Psoas muscle (tissue), 8 donors: ENCODE data around the gene FLG. TPM values are rescaled to one million over a fixed set of nuclear protein-coding genes. Genes with fewer than 3 reads are reported as not detected.

Experiments used
- ATAC-seq, 4 donors: fragments of 200-7000 bp; cut with Tn5 transposase; one replicate each; pipeline ENCODE4 v1.9.1; 2020; ENCODE audit warnings: moderate library complexity in 3 of 4, mild to moderate bottlenecking in 2 of 4
- DNase-seq, 2 donors: peaks; one replicate each; pipeline ENCODE4 v3.0.0-alpha.2; 2020
- H3K27ac ChIP-seq: fragments of 200-600 bp; one replicate; pipeline ENCODE4 v1.8.0; 2022
- H3K27me3 ChIP-seq, 3 donors: fragments of 200-600 bp in 1 of 3; one replicate each; pipeline versions ENCODE4 v1.6.1 to v1.8.0; 2013 to 2022; ENCODE audit warnings: low read length in 2 of 3, mild to moderate bottlenecking in 2 of 3, moderate library complexity in 1 of 3; ENCODE audit not compliant: insufficient read depth in 3 of 3
- H3K36me3 ChIP-seq, 2 donors: fragments of 200-600 bp in 1 of 2; one replicate each; pipeline versions ENCODE4 v1.6.1 to v1.8.0; 2013 to 2022; ENCODE audit warnings: low read depth in 1 of 2, mild to moderate bottlenecking in 1 of 2, moderate library complexity in 1 of 2; ENCODE audit not compliant: insufficient read depth in 1 of 2
- H3K4me1 ChIP-seq: fragments of 200-600 bp; one replicate; pipeline ENCODE4 v1.8.0; 2022
- H3K4me3 ChIP-seq: fragments of 200-600 bp; one replicate; pipeline ENCODE4 v1.8.0; 2022; ENCODE audit warnings: mild to moderate bottlenecking
- H3K9me3 ChIP-seq: fragments of 200-600 bp; one replicate; pipeline ENCODE4 v1.8.0; 2022
- WGBS, 3 donors: extraction: QIAGEN DNeasy Blood & Tissue Kit; methylation state at CpG; one replicate each; pipeline versions ENCODE4 v1.1.6 to v1.1.7; 2013; 5-methylcytosine and 5-hydroxymethylcytosine counted together
- intact Hi-C, 2 donors: fragments of 100-400 bp; cut with DNase I; formaldehyde crosslinking; loops; one replicate each; pipeline versions ENCODE4 v1.11.0 to v1.14.2; 2022
- polyA plus RNA-seq, 3 donors: library from polyadenylated mRNA; stranded (reverse); fragments of 200-250 nt; gene quantifications; one replicate each; pipeline ENCODE4 v1.2.3, GENCODE V29; 2013
- total RNA-seq, 4 donors: library from RNA; stranded (reverse); fragmentation: NEBNext Ultra II Directional in 2 of 4; extraction: Animal tissue kit (Norgen Biotek cat#: 25700) in 2 of 4; gene quantifications; one replicate each; pipeline versions ENCODE4 v1.2.1 to v1.2.4, GENCODE V29; 2021 to 2023
- TF ChIP-seq, protein P1 (sequence below): fragments of 200-600 bp; IDR thresholded peaks from one replicate; pipeline ENCODE4 v1.8.0; 2022; ENCODE audit warnings: antibody characterized with exemption
- donor health status: healthy with polysubstance abuse.
- donor health status: DM: no; HTN: no; CAD: no; lungs with moderate emphysema.
- donor health status: Bipolar disorder and iron deficiency.
- donor health status: healthy.
- donor health status: DM: yes; HTN: yes; CAD: no.
- donor health status: DM: no; HTN: no; CAD: no.
- donor health status: DM: no; HTN: no; CAD: no.
- donor health status: DM: yes; HTN: yes; CAD: no.

Gene FLG
- total and polyA plus RNA-seq, 7 donors, result under 0.01 to 0.01 TPM; not detected in 5

- Histone ChIP-seq H3K36me3 (no peaks in the 10 kb centered on the region), H3K9me3 (no peaks in the 10 kb centered on the region), H3K27ac (no peak overlapping the region), H3K27me3 (no peaks in the 10 kb centered on the region), H3K4me1 (no peaks in the 10 kb centered on the region), H3K4me3 (no peak overlapping the region)
- DNase-seq, result no peak
- intact Hi-C loops, result no loop called here
- TF ChIP-seq, protein P1, sequence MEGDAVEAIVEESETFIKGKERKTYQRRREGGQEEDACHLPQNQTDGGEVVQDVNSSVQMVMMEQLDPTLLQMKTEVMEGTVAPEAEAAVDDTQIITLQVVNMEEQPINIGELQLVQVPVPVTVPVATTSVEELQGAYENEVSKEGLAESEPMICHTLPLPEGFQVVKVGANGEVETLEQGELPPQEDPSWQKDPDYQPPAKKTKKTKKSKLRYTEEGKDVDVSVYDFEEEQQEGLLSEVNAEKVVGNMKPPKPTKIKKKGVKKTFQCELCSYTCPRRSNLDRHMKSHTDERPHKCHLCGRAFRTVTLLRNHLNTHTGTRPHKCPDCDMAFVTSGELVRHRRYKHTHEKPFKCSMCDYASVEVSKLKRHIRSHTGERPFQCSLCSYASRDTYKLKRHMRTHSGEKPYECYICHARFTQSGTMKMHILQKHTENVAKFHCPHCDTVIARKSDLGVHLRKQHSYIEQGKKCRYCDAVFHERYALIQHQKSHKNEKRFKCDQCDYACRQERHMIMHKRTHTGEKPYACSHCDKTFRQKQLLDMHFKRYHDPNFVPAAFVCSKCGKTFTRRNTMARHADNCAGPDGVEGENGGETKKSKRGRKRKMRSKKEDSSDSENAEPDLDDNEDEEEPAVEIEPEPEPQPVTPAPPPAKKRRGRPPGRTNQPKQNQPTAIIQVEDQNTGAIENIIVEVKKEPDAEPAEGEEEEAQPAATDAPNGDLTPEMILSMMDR, result no peak
- ATAC-seq, result no peak
- 0 to 96% (median 38%) methylated on average over 1 of the region's 1 CpG for whole genome bisulfite sequencing, 3 donors
Observed at GRCh38 chr1:152356736-152357135, 31.7 kb upstream of the FLG start.

- Histone ChIP-seq H3K4me1 (no peaks in the 10 kb centered on the region), H3K27me3 (no peaks in the 10 kb centered on the region), H3K36me3 (no peaks in the 10 kb centered on the region), H3K4me3 (no peak overlapping the region), H3K9me3 (no peaks in the 10 kb centered on the region), H3K27ac (no peak overlapping the region)
- intact Hi-C loops, result no loop called here
- TF ChIP-seq, protein P1, result no peak
- DNase-seq (no peak), ATAC-seq (no peak)
- 86 to 96% (median 96%) methylated on average over 2 of the region's 2 CpGs for WGBS, 3 donors
Observed at GRCh38 chr1:152349611-152350010, 24.6 kb upstream of the FLG start.

GRCh38 chr1:152348447-152348846, 23.4 kb upstream of the FLG start:
- no peaks in the 10 kb centered on the region for H3K36me3 ChIP-seq
- no peaks in the 10 kb centered on the region for H3K9me3 ChIP-seq
- no peaks in the 10 kb centered on the region for H3K4me1 ChIP-seq
- H3K27me3 ChIP-seq, result no peaks in the 10 kb centered on the region
- ATAC-seq (no peak), DNase-seq (no peak)
- intact Hi-C loops, result no loop called here
- no peak overlapping the region for H3K4me3 ChIP-seq
- H3K27ac ChIP-seq, result no peak overlapping the region
- 27 to 61% (median 40%) methylated on average over 1 of the region's 1 CpG for WGBS, 3 donors
- TF ChIP-seq, protein P1, result no peak

- H3K36me3 ChIP-seq, result no peaks in the 10 kb centered on the region
- ATAC-seq, result no peak
- no peak overlapping the region for H3K27ac ChIP-seq
- no peak overlapping the region for H3K4me3 ChIP-seq
- H3K4me1 ChIP-seq, result no peaks in the 10 kb centered on the region
- no peak for DNase-seq
- intact Hi-C loops, result no loop called here
- 6 to 19% (median 10%) methylated on average over 8 of the region's 8 CpGs for WGBS, 3 donors
- no peaks in the 10 kb centered on the region for H3K9me3 ChIP-seq
- TF ChIP-seq, protein P1, result peak; percentile 52
- no peaks in the 10 kb centered on the region for H3K27me3 ChIP-seq
Observed at GRCh38 chr1:152347116-152347728, 22.2 kb upstream of the FLG start.

- H3K27ac ChIP-seq, result no peak overlapping the region
- DNase-seq (no peak), ATAC-seq (no peak)
- no peak overlapping the region for H3K4me3 ChIP-seq
- H3K4me1 ChIP-seq, result no peaks in the 10 kb centered on the region
- intact Hi-C loops, result no loop called here
- TF ChIP-seq, protein P1, result no peak
- no peaks in the 10 kb centered on the region for H3K27me3 ChIP-seq
- no peaks in the 10 kb centered on the region for H3K9me3 ChIP-seq
- H3K36me3 ChIP-seq, result no peaks in the 10 kb centered on the region
Observed at GRCh38 chr1:152344438-152344837, 19.4 kb upstream of the FLG start.
